NCI-H128 (cell line): ENCODE data around the gene FRMD3.

Experiments used
- DNase-seq: peaks from one replicate; lab custom pipeline; 2025; ENCODE audit not compliant: unreplicated experiment; lab: John Stamatoyannopoulos, UW

FRMD3 gene

GRCh38 chr9:83196946-83197345 is 341.3 kb downstream of the FRMD3 start:
- DNase-seq = no peak
